Ammon's horn (tissue), 1 donor: ENCODE results near the gene MKI67.
"Not testable (repeated sequence)": the region's sequence is repeated elsewhere in the genome, so short reads cannot be mapped to it uniquely, and the experiment has no call there.

Source experiments
- DNase-seq: peaks from one replicate; pipeline ENCODE4 v3.0.0-alpha.2; 2016; ENCODE audit warnings: low spot score

MKI67 gene

GRCh38 chr10:128150045-128150493, 23.8 kb upstream of the MKI67 start:
- peak; percentile 67 for DNase-seq

DNA sequence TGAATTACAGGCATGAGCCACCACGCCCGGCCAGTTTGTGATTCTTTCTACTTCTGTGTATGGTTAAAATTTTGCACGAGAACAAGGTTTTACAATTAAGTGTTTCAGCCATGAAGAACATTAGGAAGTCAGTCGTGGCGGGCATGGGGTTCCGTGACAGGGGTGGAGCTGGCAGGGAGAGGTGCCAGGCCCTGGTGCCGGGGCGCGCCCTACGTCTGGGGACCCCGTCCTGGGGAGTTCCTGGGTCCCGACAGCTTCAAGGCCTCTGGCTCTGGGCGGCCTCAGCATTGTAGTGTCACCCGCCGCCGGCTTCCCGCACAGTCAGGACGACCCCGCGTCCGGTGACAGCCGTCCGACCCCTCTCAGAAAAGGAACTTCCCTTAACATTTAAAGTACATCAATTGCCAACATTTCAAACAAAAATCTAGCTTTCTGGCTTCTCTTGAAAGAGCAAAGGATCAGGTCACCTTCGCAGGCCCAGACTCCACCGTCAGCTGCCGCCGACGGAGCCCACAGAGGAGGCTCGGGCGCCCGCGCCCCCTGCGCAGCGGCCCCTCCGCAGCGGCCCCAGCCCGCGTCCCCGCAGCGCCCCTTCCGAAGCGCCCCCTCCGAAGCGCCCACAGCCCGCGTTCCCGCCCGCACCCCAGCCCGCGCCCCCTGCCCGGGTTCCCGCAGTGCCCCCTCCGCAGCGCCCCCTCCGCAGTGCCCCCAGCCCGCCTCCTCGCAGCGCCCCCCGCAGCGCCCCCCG, 23.2 kb upstream of the MKI67 start:
- DNase-seq = no peak

- DNase-seq = no peak
Observed at GRCh38 chr10:128147669-128148068, 21.4 kb upstream of the MKI67 start.

DNA sequence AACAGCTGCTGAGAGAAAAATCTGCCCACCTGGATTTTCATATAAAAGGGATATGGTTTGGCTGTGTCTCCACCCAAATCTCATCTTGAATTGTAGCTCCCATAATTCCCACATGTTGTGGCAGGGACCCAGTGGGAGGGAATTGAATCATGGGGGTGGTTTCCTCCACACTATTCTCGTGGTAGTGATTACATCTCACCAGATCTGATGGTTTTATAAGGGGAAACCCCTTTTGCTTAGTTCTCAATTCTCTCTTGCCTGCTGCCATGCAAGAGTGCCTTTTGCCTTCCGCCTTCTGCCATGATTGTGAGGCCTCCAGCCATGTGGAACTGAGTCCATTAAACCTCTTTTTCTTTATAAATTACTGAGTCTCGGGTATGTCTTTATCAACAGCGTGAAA, 20.8 kb upstream of the MKI67 start:
- DNase-seq = no peak

GRCh38 chr10:128144547-128144946, 18.3 kb upstream of the MKI67 start:
- DNase-seq = no peak

GRCh38 chr10:128143531-128143930, 17.3 kb upstream of the MKI67 start:
- DNase-seq = no peak

GRCh38 chr10:128140425-128140824, 14.2 kb upstream of the MKI67 start:
- DNase-seq = no peak

GRCh38 chr10:128138429-128138828, 12.2 kb upstream of the MKI67 start:
- not testable (repeated sequence) for DNase-seq

DNA sequence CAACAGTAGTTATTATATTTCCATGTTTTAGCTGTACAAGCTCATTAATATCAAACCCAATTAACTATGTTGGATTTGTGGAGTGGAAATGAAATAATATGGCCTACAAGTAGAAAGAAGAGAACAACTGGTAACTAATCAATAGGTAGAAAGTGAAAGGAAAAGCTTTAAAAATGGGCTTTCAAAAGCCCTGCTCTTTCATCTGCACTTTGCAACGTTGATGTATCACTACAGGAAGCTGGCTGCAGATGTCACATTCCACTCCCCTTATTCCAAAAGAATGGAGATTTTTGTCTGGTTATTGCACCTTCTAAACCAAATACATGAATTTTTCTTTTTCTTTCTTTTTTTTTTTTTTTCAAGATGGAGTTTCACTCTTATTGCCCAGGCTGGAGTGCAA, 11.7 kb upstream of the MKI67 start:
- no peak for DNase-seq

GRCh38 chr10:128130051-128130450, 3.8 kb upstream of the MKI67 start:
- DNase-seq = no peak

- no peak for DNase-seq
Observed at GRCh38 chr10:128128582-128128981, 2.4 kb upstream of the MKI67 start.

DNA sequence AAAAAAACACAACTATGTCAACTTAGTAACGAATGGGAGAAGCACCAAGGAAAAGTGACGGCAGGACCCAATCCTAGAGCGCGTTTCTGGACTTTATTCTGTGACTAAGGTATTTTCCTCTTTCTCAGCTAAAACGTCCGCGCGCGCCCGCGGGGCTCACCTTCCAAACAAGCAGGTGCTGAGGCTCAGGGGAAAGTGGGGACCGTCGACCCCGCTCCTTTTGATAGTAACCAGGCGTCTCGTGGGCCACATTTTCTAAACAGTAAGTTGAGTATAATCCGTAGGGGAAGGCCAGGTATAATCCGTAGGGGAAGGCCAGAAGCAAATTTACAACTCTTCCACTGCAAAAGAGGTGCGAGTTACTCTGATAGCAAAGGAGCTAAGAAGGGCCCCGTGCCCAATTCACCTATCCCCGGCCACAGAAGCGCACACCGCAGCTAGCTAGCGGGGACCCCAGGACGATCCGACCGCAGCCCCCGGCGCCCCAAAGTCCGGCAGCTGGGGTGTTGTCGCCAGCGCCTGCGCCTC, 743 bp downstream of the MKI67 start:
- DNase-seq = no peak

DNA sequence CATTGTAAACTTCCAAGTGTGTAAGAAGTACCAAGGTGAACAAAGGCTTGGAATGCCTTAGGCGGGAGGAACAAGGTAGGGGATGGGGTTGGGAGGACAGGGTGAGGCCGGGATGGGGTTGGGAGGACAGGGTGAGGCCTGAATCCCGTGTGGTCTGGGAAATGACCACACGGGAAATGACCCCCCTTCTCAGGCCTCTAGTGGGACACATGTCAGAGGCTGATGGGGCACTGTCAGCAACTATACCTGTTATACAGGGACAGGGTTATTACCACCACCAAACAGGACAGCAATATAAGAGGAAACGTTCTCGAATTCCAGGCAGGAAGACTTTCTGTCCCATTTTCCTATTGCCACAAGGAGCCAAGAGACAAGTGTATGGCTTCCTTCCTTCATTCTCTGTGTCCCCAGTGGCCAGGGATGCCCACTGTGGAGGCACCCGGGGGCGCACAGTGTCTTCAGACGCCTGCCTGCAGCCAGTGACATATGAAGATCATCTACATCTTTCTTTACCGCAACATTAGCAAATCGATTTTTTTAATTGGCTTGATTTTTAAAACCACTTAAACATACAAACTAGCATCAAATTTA, 1.3 kb downstream of the MKI67 start:
- DNase-seq = no peak

DNA sequence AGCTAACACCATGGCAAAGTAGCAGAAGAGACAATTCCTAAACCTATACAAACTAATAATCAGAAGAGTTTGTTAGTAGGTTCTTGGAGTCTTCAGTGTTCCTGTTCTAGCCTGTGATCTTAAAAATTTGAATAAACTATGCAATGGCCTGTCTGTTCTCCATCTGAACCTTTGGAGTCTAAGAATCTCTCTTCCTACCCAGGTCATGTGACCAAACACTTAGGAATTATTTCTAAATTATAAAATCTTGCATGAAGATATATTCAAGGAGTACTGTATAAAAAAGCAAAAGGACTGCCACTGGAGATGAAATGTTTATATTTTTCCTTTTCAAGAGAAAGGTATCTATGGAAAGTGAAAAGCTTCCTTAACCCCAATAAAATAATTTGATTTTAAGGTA, 2.4 kb downstream of the MKI67 start:
- no peak for DNase-seq

DNA sequence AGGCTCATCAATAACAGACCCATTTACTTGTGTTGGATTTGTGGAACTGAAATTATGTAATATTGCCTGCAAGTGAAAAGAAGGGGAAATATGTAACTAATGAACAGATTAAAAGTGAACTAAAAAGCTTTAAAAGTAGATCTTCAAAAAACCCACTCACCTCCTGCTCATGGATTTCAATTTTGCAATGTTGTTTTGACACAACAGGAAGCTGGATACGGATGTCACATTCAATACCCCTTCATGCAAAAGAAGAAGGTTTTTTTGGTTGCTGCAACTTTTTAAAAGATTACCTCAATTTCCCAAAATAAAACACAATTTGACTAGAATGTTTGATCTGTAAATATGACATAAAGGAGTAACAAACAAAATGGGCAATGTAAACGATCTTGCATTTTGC, 3.3 kb downstream of the MKI67 start:
- no peak for DNase-seq

GRCh38 chr10:128121750-128122412, 4.3 kb downstream of the MKI67 start:
- DNase-seq = no peak

- no peak for DNase-seq
Observed at GRCh38 chr10:128116851-128117615, 9.2 kb downstream of the MKI67 start.

- DNase-seq = no peak
Observed at GRCh38 chr10:128116187-128116586, 10.0 kb downstream of the MKI67 start.

- DNase-seq = no peak
Observed at GRCh38 chr10:128115356-128115755, 10.9 kb downstream of the MKI67 start.

DNA sequence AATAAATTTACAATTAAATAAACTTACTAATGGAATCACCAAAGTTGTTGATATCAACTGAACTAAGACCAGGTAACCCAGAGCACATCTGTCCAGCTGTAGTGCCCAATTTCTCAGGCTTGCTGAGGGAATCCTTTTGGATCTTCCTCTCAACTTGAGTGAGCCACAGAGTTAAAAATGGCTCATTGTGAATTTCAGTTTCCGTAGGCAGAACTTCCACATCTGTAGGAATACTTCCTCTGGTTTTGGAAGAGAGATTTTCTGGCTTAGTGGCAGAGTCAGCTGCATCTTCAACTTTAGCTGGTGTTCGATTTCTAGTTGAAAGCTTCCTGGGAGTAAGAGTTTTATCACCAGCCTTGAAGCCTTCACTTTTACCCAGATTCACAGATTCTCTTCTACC, 11.3 kb downstream of the MKI67 start:
- DNase-seq = no peak

GRCh38 chr10:128113026-128113425, 13.2 kb downstream of the MKI67 start:
- no peak for DNase-seq

GRCh38 chr10:128111696-128112095, 14.5 kb downstream of the MKI67 start:
- DNase-seq = no peak
